H1 (cell line): ENCODE data around the gene HORMAD2. TPM values are rescaled to one million over a fixed set of nuclear protein-coding genes. Genes with fewer than 3 reads are reported as not detected.

Source experiments
- CTCF ChIA-PET: fragments of 300-600 bp; sonication (Branson Sonifier 250); formaldehyde crosslinking; loops from one replicate; lab custom pipeline; 2021; ENCODE audit not compliant: partially characterized antibody; lab: Charles Lee
- POLR2A ChIA-PET: fragments of 300-600 bp; sonication (Branson Sonifier 250); formaldehyde crosslinking; loops from one replicate; lab custom pipeline; 2021; ENCODE audit warnings: inconsistent platforms; ENCODE audit not compliant: partially characterized antibody; lab: Charles Lee
- DNase-seq, 2 experiments: peaks; one replicate each; pipeline versions ENCODE4 v3.0.0 to v3.0.0-alpha.2; 2010 to 2022; ENCODE audit warnings: low spot score in 2 of 2, low read depth in 1 of 2, mixed read lengths in 1 of 2
- FAIRE-seq: peaks from 2 replicates; lab custom pipeline; 2011; peaks lifted over from hg19 to GRCh38; lab: Jason Lieb, UNC
- H2AFZ ChIP-seq: 2 replicates; pipeline ENCODE4 v1.8.1; 2012; ENCODE audit warnings: low read length, inconsistent platforms
- H2AK5ac ChIP-seq: 2 replicates; pipeline ENCODE4 v1.6.1; 2013; ENCODE audit warnings: low read depth, low read length
- H2BK120ac ChIP-seq: replicated peaks from 2 replicates; pipeline ENCODE3; 2013; ENCODE audit warnings: low read depth, low read length, inconsistent platforms
- H2BK12ac ChIP-seq: 2 replicates; pipeline ENCODE4 v1.6.1; 2013; ENCODE audit warnings: low read depth, low read length
- H2BK15ac ChIP-seq: 2 replicates; pipeline ENCODE4 v1.6.1; 2013; ENCODE audit warnings: low read length
- H2BK20ac ChIP-seq: 2 replicates; pipeline ENCODE4 v1.6.1; 2013; ENCODE audit warnings: low read length
- H2BK5ac ChIP-seq: 2 replicates; pipeline ENCODE4 v1.6.1; 2013; ENCODE audit warnings: low read depth, low read length
- H3K14ac ChIP-seq: 2 replicates; pipeline ENCODE4 v1.6.1; 2013; ENCODE audit warnings: inconsistent platforms; ENCODE audit not compliant: insufficient read length
- H3K18ac ChIP-seq: 2 replicates; pipeline ENCODE4 v1.6.1; 2013; ENCODE audit warnings: low read length; ENCODE audit errors: extremely low read depth
- H3K23ac ChIP-seq: 2 replicates; pipeline ENCODE4 v1.6.1; 2013; ENCODE audit warnings: inconsistent platforms; ENCODE audit not compliant: insufficient read length
- H3K23me2 ChIP-seq: 2 replicates; pipeline ENCODE4 v1.6.1; 2013; ENCODE audit warnings: low read depth, low read length
- H3K27ac ChIP-seq: 2 replicates; pipeline ENCODE4 v1.6.1; 2011; ENCODE audit warnings: low read depth, low read length, inconsistent platforms
- H3K27me3 ChIP-seq, 4 experiments: replicated peaks in 1 of 4; 1 replicate in 1 of 4; 2 replicates in 3 of 4; pipeline versions ENCODE4 v1.6.1 to v1.8.1; 2011 to 2013; ENCODE audit warnings: low read length in 3 of 4, mild to moderate bottlenecking in 3 of 4, inconsistent platforms in 2 of 4, mixed read lengths in 2 of 4, moderate library complexity in 1 of 4; ENCODE audit not compliant: control insufficient read depth in 3 of 4, insufficient read depth in 3 of 4; ENCODE audit errors: extremely low read depth in 1 of 4
- H3K36me3 ChIP-seq, 4 experiments: 2 replicates each; pipeline versions ENCODE4 v1.6.1 to v1.8.1; 2011 to 2013; ENCODE audit warnings: mild to moderate bottlenecking in 4 of 4, low read length in 3 of 4, moderate library complexity in 2 of 4, control low read depth in 1 of 4, inconsistent platforms in 1 of 4; ENCODE audit not compliant: insufficient read depth in 4 of 4, control insufficient read depth in 2 of 4
- H3K4ac ChIP-seq: replicated peaks from 2 replicates; pipeline ENCODE3; 2013; ENCODE audit warnings: low read length, low read depth, mixed read lengths, inconsistent platforms; ENCODE audit not compliant: insufficient read length
- H3K4me1 ChIP-seq, 4 experiments: replicated peaks in 1 of 4; 1 replicate in 1 of 4; 2 replicates in 3 of 4; pipeline versions ENCODE4 v1.6.1 to v1.8.1; 2011 to 2013; ENCODE audit warnings: low read length in 3 of 4, inconsistent platforms in 2 of 4, mixed read lengths in 1 of 4; ENCODE audit not compliant: insufficient read depth in 4 of 4, control insufficient read depth in 3 of 4
- H3K4me2 ChIP-seq, 2 experiments: 2 replicates each; pipeline versions ENCODE4 v1.6.1 to v1.8.1; 2011 to 2013; ENCODE audit warnings: low read depth in 2 of 2, low read length in 2 of 2, control low read depth in 1 of 2, inconsistent platforms in 1 of 2, mild to moderate bottlenecking in 1 of 2; ENCODE audit not compliant: insufficient read depth in 1 of 2
- H3K4me3 ChIP-seq, 4 experiments: fragments of 200-600, 300-600 bp in 1 of 4; sonication (generic), shearing (Covaris generic), sonication (Bioruptor Twin) in 1 of 4; 2 replicates each; pipeline versions ENCODE4 v1.5.1 to v1.8.1; 2011 to 2016; ENCODE audit warnings: low read length in 4 of 4, low read depth in 3 of 4, control low read depth in 2 of 4, inconsistent platforms in 2 of 4, mild to moderate bottlenecking in 2 of 4, mixed read lengths in 1 of 4, moderate library complexity in 1 of 4; ENCODE audit not compliant: insufficient read depth in 2 of 4; ENCODE audit errors: extremely low read depth in 1 of 4
- H3K56ac ChIP-seq: replicated peaks from 2 replicates; pipeline ENCODE3; 2013; ENCODE audit warnings: low read depth, mild to moderate bottlenecking, mixed read lengths, low read length, inconsistent platforms; ENCODE audit not compliant: insufficient read length
- H3K79me1 ChIP-seq: 2 replicates; pipeline ENCODE4 v1.6.1; 2013; ENCODE audit warnings: low read depth, low read length, control low read depth
- H3K79me2 ChIP-seq, 2 experiments: 2 replicates each; pipeline versions ENCODE4 v1.6.1 to v1.8.1; 2012 to 2013; ENCODE audit warnings: low read length in 2 of 2, mild to moderate bottlenecking in 2 of 2, inconsistent platforms in 1 of 2; ENCODE audit not compliant: insufficient read depth in 2 of 2, control insufficient read depth in 1 of 2
- H3K9ac ChIP-seq, 4 experiments: replicated peaks in 1 of 4; 1 replicate in 1 of 4; 2 replicates in 3 of 4; pipeline versions ENCODE4 v1.6.1 to v1.8.1; 2011 to 2013; ENCODE audit warnings: low read depth in 3 of 4, low read length in 3 of 4, control low read depth in 2 of 4, mild to moderate bottlenecking in 2 of 4, moderate library complexity in 2 of 4, inconsistent platforms in 1 of 4; ENCODE audit errors: extremely low read depth in 1 of 4
- H3K9me3 ChIP-seq, 2 experiments: 2 replicates each; pipeline versions ENCODE4 v1.6.1 to v1.8.1; 2012 to 2013; ENCODE audit warnings: mild to moderate bottlenecking in 2 of 2, moderate library complexity in 2 of 2, control low read depth in 1 of 2, inconsistent platforms in 1 of 2, low read depth in 1 of 2, low read length in 1 of 2, mixed read lengths in 1 of 2; ENCODE audit not compliant: insufficient read depth in 2 of 2
- H4K20me1 ChIP-seq, 2 experiments: replicated peaks in 1 of 2; 2 replicates each; pipeline versions ENCODE3 to v1.8.1; 2011 to 2013; ENCODE audit warnings: inconsistent platforms in 2 of 2, low read length in 2 of 2, mild to moderate bottlenecking in 1 of 2; ENCODE audit not compliant: insufficient read depth in 2 of 2, control insufficient read depth in 1 of 2
- H4K5ac ChIP-seq: 2 replicates; pipeline ENCODE4 v1.6.1; 2013; ENCODE audit warnings: low read length, low read depth, mixed read lengths, inconsistent platforms; ENCODE audit not compliant: insufficient read length
- H4K8ac ChIP-seq: 2 replicates; pipeline ENCODE4 v1.8.0; 2013; ENCODE audit warnings: mild to moderate bottlenecking, moderate library complexity, low read length, inconsistent platforms; ENCODE audit not compliant: insufficient read depth; ENCODE audit errors: extremely low read depth
- H4K91ac ChIP-seq: replicated peaks from 2 replicates; pipeline ENCODE3; 2013; ENCODE audit warnings: low read length, mixed read lengths, inconsistent platforms; ENCODE audit not compliant: insufficient read length
- BACH1 ChIP-seq: IDR thresholded peaks from 2 replicates; pipeline ENCODE4 v1.6.1; 2012; ENCODE audit warnings: low read length, improper control_type of control experiment
- JUN ChIP-seq: IDR thresholded peaks from 2 replicates; pipeline ENCODE4 v1.6.1; 2011; ENCODE audit warnings: low read depth, mild to moderate bottlenecking, improper control_type of control experiment, low read length
- MAFK ChIP-seq: IDR thresholded peaks from 2 replicates; pipeline ENCODE4 v1.6.1; 2012; ENCODE audit warnings: low read depth, mild to moderate bottlenecking, improper control_type of control experiment, low read length
- POLR2AphosphoS5 ChIP-seq: IDR thresholded peaks from 2 replicates; pipeline ENCODE4 v1.6.1; 2011; ENCODE audit warnings: low read depth, low read length
- SRF ChIP-seq: IDR thresholded peaks from 2 replicates; pipeline ENCODE4 v1.6.1; 2011; ENCODE audit warnings: mild to moderate bottlenecking, low read depth, low read length, moderate library complexity
- SUZ12 ChIP-seq: fragments of 200-600 bp; sonication (generic); IDR thresholded peaks from 2 replicates; pipeline ENCODE4 v1.6.1; 2012; ENCODE audit warnings: mild to moderate bottlenecking, inconsistent platforms, low read length, moderate library complexity, mixed read lengths
- TAF1 ChIP-seq: IDR thresholded peaks from 2 replicates; pipeline ENCODE4 v1.6.1; 2011; ENCODE audit warnings: mild to moderate bottlenecking, low read depth, low read length
- TEAD4 ChIP-seq: IDR thresholded peaks from 2 replicates; pipeline ENCODE4 v1.6.1; 2012; ENCODE audit warnings: low read depth, low read length, inconsistent platforms, mixed read lengths
- YY1 ChIP-seq: IDR thresholded peaks from 2 replicates; pipeline ENCODE4 v1.6.1; 2011; ENCODE audit warnings: low read depth, mild to moderate bottlenecking, low read length
- WGBS, 2 experiments: shearing (Covaris generic) in 1 of 2; methylation state at CpG; one replicate each; pipeline versions ENCODE4 v1.1.6 to v1.1.7; 2013 to 2015; ENCODE audit warnings: low lambda C conversion rate in 2 of 2, mixed read lengths in 2 of 2, inconsistent platforms in 1 of 2, low coverage in 1 of 2, missing lambda C conversion rate in 1 of 2; ENCODE audit not compliant: insufficient replicate concordance in 2 of 2, insufficient coverage in 1 of 2, insufficient read length in 1 of 2; ENCODE audit errors: extremely low coverage in 1 of 2, missing lambda C conversion rate in 1 of 2; 5-methylcytosine and 5-hydroxymethylcytosine counted together
- polyA plus RNA-seq, 7 experiments: library from polyadenylated mRNA; depleted of rRNA in 3 of 7; stranded (reverse) in 5 of 7; unstranded in 2 of 7; fragments of >200 nt in 5 of 7; fragments of 200-250 nt in 2 of 7; gene quantifications; 1 replicate in 5 of 7; 2 replicates in 1 of 7; 4 replicates in 1 of 7; pipeline versions ENCODE4 v1.2.1 to v1.2.3, GENCODE V29; 2011 to 2013; ENCODE audit warnings: missing spikeins in 2 of 7, mixed read lengths in 2 of 7
- total RNA-seq: library from RNA; stranded (reverse); fragmentation: NEBNext Ultra II Directional; extraction: Animal tissue kit (Norgen Biotek cat#: 25700); gene quantifications from 2 replicates; pipeline ENCODE4 v1.2.1, GENCODE V29; 2021
- TF ChIP-seq, protein P1 (sequence below): IDR thresholded peaks from 2 replicates; pipeline ENCODE4 v1.6.1; 2012; ENCODE audit warnings: low read length, inconsistent platforms
- TF ChIP-seq, protein P2 (sequence below): IDR thresholded peaks from 2 replicates; pipeline ENCODE4 v1.6.1; 2011; ENCODE audit warnings: low read length, improper control_type of control experiment

HORMAD2 gene
- total and polyA plus RNA-seq, 2 of the 8 experiments (the other 6 are each of a cell fraction or from before 2014, with no cell fraction given): 0.03 TPM; not detected in 1

DNA sequence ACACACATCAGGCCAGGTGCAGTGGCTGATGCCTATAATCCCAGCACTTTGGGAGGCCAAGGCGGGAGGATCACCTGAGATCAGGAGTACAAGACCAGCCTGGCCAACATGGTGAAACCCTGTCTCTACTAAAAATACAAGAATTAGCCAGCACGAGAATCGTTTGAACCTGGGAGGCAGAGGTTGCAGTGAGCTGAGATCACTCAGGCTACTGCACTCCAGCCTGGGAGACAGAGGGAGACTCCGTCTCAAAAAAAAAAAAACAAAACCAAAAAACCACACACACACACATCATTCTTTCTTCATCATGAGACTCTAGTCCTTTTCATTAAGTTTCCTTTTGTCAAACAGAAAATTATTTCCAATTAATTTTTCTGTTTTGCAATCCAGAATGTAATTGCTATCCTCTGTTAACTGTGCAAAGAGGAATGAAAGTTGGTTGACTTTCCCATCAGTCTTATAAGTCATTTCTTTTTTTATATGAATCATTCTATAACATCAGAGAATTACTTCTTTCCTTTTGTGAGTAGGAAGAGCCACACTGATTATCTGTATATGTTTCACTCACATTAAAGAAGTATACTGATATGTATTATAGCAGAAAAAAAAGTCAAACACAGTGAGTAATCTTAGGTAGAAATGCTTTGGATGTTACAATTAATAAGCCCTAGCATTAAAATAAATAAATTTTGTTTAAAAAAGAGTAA, 52.2 kb downstream of the HORMAD2 start:
- Histone ChIP-seq H3K4ac (no peak overlapping the region), H3K9ac (no peak overlapping the region), H3K9me3 (no peaks in the 10 kb centered on the region), H2AFZ (no peak overlapping the region), H4K5ac (no peak overlapping the region), H2BK5ac (no peak overlapping the region), H3K56ac (no peak overlapping the region), H3K23me2 (no peaks in the 10 kb centered on the region), H2BK20ac (no peak overlapping the region), H3K79me2 (no peaks in the 10 kb centered on the region), H2BK12ac (no peak overlapping the region), H3K79me1 (no peaks in the 10 kb centered on the region), H4K8ac (no peak overlapping the region), H3K14ac (no peak overlapping the region), H3K36me3 (no peaks in the 10 kb centered on the region), H3K4me2 (no peak overlapping the region), H2BK15ac (no peak overlapping the region), H3K4me1 (no peaks in the 10 kb centered on the region), H2AK5ac (no peak overlapping the region), H2BK120ac (no peak overlapping the region), H3K4me3 (no peak overlapping the region), H3K27ac (no peak overlapping the region), H4K20me1 (no peaks in the 10 kb centered on the region), H3K27me3 (no peaks in the 10 kb centered on the region), H4K91ac (no peak overlapping the region), H3K23ac (no peak overlapping the region), H3K18ac (no peak overlapping the region)
- ChIA-PET POLR2A (no interaction called here), CTCF (interaction anchor here (0.9 kb wide), 1 partner anchor 12 kb away, joined by 3 read pairs; no protein-coding TSS in a partner anchor)
- 78% methylated on average over 4 of the region's 4 CpGs; no CpG with 5 or more reads in 1 of the 2 experiments for WGBS, 2 experiments
- DNase-seq (no peak), FAIRE-seq (no peak)
- no peak for TF ChIP-seq SUZ12
- no peak for TF ChIP-seq MAFK
- TF ChIP-seq, protein P1, sequence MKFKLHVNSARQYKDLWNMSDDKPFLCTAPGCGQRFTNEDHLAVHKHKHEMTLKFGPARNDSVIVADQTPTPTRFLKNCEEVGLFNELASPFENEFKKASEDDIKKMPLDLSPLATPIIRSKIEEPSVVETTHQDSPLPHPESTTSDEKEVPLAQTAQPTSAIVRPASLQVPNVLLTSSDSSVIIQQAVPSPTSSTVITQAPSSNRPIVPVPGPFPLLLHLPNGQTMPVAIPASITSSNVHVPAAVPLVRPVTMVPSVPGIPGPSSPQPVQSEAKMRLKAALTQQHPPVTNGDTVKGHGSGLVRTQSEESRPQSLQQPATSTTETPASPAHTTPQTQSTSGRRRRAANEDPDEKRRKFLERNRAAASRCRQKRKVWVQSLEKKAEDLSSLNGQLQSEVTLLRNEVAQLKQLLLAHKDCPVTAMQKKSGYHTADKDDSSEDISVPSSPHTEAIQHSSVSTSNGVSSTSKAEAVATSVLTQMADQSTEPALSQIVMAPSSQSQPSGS: no peak
- TF ChIP-seq POLR2AphosphoS5: no peak
- TF ChIP-seq TEAD4: no peak
- no peak for TF ChIP-seq BACH1
- TF ChIP-seq TAF1: no peak
- no peak for TF ChIP-seq SRF
- TF ChIP-seq, protein P2, sequence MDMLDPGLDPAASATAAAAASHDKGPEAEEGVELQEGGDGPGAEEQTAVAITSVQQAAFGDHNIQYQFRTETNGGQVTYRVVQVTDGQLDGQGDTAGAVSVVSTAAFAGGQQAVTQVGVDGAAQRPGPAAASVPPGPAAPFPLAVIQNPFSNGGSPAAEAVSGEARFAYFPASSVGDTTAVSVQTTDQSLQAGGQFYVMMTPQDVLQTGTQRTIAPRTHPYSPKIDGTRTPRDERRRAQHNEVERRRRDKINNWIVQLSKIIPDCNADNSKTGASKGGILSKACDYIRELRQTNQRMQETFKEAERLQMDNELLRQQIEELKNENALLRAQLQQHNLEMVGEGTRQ: no peak
- no peak for TF ChIP-seq JUN
- TF ChIP-seq YY1: no peak
